HepG2 (cell line): ENCODE data around the gene GNG7. TPM values are rescaled to one million over a fixed set of nuclear protein-coding genes. Genes with fewer than 3 reads are reported as not detected.
A peak's percentile ranks its signal among the peaks of the same experiment; 100 is the strongest.

Experiments used
- AGO1 ChIP-seq: fragments of 200-400 bp; formaldehyde crosslinking; IDR thresholded peaks from 2 replicates; pipeline ENCODE4 v1.6.1; 2017; ENCODE audit warnings: mild to moderate bottlenecking, low read depth, low read length, moderate library complexity; ENCODE audit not compliant: poor library complexity, severe bottlenecking
- ARNT ChIP-seq: fragments of 450-650 bp; IDR thresholded peaks from 2 replicates; pipeline ENCODE4 v1.6.1; 2017
- ATM ChIP-seq: fragments of 450-650 bp; IDR thresholded peaks from 2 replicates; pipeline ENCODE4 v1.7.1; 2017; ENCODE audit warnings: mild to moderate bottlenecking, borderline replicate concordance
- FOXA1 ChIP-seq, 2 experiments: fragments of 450-650 bp in 1 of 2; sonication (generic) in 1 of 2; formaldehyde crosslinking in 1 of 2; IDR thresholded peaks; 2 replicates each; pipeline versions ENCODE4 v1.4.0 to v1.6.1; 2016 to 2020; ENCODE audit warnings: missing genetic modification reagents in 1 of 2
- HMG20B ChIP-seq: conservative IDR thresholded peaks from 2 replicates; pipeline ENCODE4 v1.6.1; 2016; ENCODE audit warnings: missing genetic modification reagents, missing compliant biosample characterization
- HMGA1 ChIP-seq: sonication (generic); formaldehyde crosslinking; conservative IDR thresholded peaks from 2 replicates; pipeline ENCODE4 v1.4.0; 2020; ENCODE audit warnings: missing genetic modification reagents
- HOXA5 ChIP-seq: sonication (generic); formaldehyde crosslinking; IDR thresholded peaks from 2 replicates; pipeline ENCODE4 v1.4.0; 2020; ENCODE audit warnings: missing genetic modification reagents
- MBNL3 ChIP-seq: fragments of 250-450 bp; sonication (Bioruptor Pico); conservative IDR thresholded peaks from 2 replicates; pipeline ENCODE4 v1.8.0; 2022; ENCODE audit warnings: mild to moderate bottlenecking, inconsistent platforms
- PHB2 ChIP-seq: fragments of 450-650 bp; IDR thresholded peaks from 2 replicates; pipeline ENCODE4 v1.6.1; 2018; ENCODE audit not compliant: partially characterized antibody
- RAD21 ChIP-seq: fragments of 450-650 bp; formaldehyde crosslinking; IDR thresholded peaks from 2 replicates; pipeline ENCODE4 v1.5.0; 2020; ENCODE audit warnings: mild to moderate bottlenecking
- SIX1 ChIP-seq: sonication (generic); formaldehyde crosslinking; IDR thresholded peaks from 2 replicates; pipeline ENCODE4 v1.4.0; 2020; ENCODE audit warnings: missing genetic modification reagents, borderline replicate concordance
- SIX4 ChIP-seq: sonication (generic); formaldehyde crosslinking; IDR thresholded peaks from 2 replicates; pipeline ENCODE4 v1.4.0; 2020; ENCODE audit warnings: missing genetic modification reagents
- TGIF2 ChIP-seq: IDR thresholded peaks from 2 replicates; pipeline ENCODE4 v1.6.1; 2016; ENCODE audit warnings: control low read depth, missing compliant biosample characterization
- TMF1 ChIP-seq: sonication (generic); formaldehyde crosslinking; IDR thresholded peaks from 2 replicates; pipeline ENCODE4 v1.8.1; 2022; ENCODE audit warnings: low read depth, missing genetic modification reagents
- ZC3H4 ChIP-seq: sonication (generic); formaldehyde crosslinking; IDR thresholded peaks from 2 replicates; pipeline ENCODE4 v1.4.0; 2020; ENCODE audit warnings: missing genetic modification reagents, borderline replicate concordance
- ZIK1 ChIP-seq: sonication (generic); formaldehyde crosslinking; IDR thresholded peaks from 2 replicates; pipeline ENCODE4 v1.5.0; 2020; ENCODE audit warnings: mild to moderate bottlenecking, low read depth, missing genetic modification reagents, borderline replicate concordance
- ZNF263 ChIP-seq: sonication (generic); formaldehyde crosslinking; IDR thresholded peaks from 2 replicates; pipeline ENCODE4 v1.4.0; 2020; ENCODE audit warnings: missing genetic modification reagents
- ZNF563 ChIP-seq: sonication (generic); formaldehyde crosslinking; IDR thresholded peaks from 2 replicates; pipeline ENCODE4 v1.8.0; 2022; ENCODE audit warnings: mild to moderate bottlenecking, moderate library complexity, missing genetic modification reagents
- ZNF644 ChIP-seq: IDR thresholded peaks from 2 replicates; pipeline ENCODE4 v1.6.1; 2016; ENCODE audit warnings: low read depth
- ZNF678 ChIP-seq: sonication (generic); formaldehyde crosslinking; IDR thresholded peaks from 2 replicates; pipeline ENCODE4 v1.4.0; 2020; ENCODE audit warnings: mild to moderate bottlenecking, missing genetic modification reagents
- ZSCAN22 ChIP-seq: sonication (generic); formaldehyde crosslinking; IDR thresholded peaks from 2 replicates; pipeline ENCODE4 v1.4.0; 2020; ENCODE audit warnings: mild to moderate bottlenecking, missing genetic modification reagents
- polyA plus RNA-seq, 8 experiments: library from polyadenylated mRNA; depleted of rRNA in 3 of 8; stranded (reverse) in 7 of 8; unstranded in 1 of 8; fragments of >200 nt; fragmentation: Illumina TruSeq in 4 of 8; extraction: Trizol in 4 of 8; gene quantifications; 2 replicates each; pipeline versions ENCODE4 v1.2.1 to v1.2.3, GENCODE V29; 2011 to 2016; ENCODE audit warnings: low read depth in 4 of 8, missing spikeins in 1 of 8, mixed read lengths in 1 of 8; ENCODE audit not compliant: insufficient read depth in 1 of 8
- total RNA-seq, 5 experiments: library from RNA; depleted of rRNA; stranded (reverse); fragments of >200 nt; fragmentation: Illumina TruSeq; extraction: Trizol; gene quantifications; 2 replicates each; pipeline ENCODE4 v1.2.3, GENCODE V29; 2016; ENCODE audit warnings: low read depth in 1 of 5
- TF ChIP-seq, protein P1 (sequence below): sonication (generic); formaldehyde crosslinking; IDR thresholded peaks from 2 replicates; pipeline ENCODE4 v1.5.0; 2020; ENCODE audit warnings: mild to moderate bottlenecking, missing genetic modification reagents
- TF ChIP-seq, protein P2 (sequence below): sonication (generic); formaldehyde crosslinking; IDR thresholded peaks from 2 replicates; pipeline ENCODE4 v1.8.0; 2022; ENCODE audit warnings: mild to moderate bottlenecking, missing genetic modification reagents, moderate library complexity
- TF ChIP-seq, protein P3 (sequence below): sonication (generic); formaldehyde crosslinking; IDR thresholded peaks from 2 replicates; pipeline ENCODE4 v1.4.0; 2020; ENCODE audit warnings: mild to moderate bottlenecking, missing genetic modification reagents
- TF ChIP-seq, protein P4 (sequence below): sonication (generic); formaldehyde crosslinking; IDR thresholded peaks from 2 replicates; pipeline ENCODE4 v1.5.0; 2020; ENCODE audit warnings: missing genetic modification reagents

The GNG7 gene
- total and polyA plus RNA-seq, 2 of the 13 experiments (the other 11 are each of a cell fraction or from before 2014, with no cell fraction given): 1.4 to 3.3 TPM

DNA sequence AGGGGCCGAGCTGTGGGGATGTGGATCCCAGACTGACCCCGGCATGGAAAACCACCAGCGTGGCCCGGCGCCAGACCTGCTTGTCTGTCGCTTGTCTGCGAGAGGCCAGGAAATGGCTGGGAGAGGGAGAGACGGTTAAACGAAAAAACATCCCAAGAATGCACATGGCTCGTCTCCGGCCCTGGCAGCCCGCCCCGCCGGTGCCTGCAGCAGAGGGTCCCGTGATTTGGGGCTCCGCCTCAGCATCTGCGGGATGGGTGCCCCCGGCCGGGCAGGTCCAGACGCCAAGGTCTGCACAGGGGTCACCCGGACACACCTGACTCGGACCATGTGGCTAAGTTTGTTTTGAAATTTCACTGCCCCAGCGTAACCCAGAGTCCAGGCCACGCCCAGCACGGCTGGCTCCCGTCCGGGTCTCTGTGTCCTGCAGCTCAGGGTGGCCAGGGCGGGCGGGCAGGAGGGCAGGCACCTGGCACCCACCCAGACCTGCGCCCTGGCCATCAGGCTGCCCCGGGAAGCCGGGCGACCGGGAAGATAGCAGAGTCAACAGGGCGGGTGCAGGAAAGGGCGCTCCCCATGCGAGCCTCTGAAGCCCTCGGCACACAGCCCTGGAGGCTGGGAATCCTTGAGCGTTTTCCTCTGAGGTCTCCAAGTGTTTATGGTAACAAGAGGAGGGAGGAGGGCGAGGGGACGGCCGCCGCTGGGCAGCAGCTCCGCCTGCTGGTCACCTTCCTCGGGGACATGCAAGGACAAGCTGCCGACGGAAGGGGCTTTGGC lies 123.4 kb downstream of the GNG7 start (continued):
- TF ChIP-seq RAD21: peak; percentile 95
- TF ChIP-seq SIX4 (CRISPR knock-in tag): peak; percentile 6
- TF ChIP-seq PHB2: no peak
- TF ChIP-seq AGO1: no peak
- TF ChIP-seq FOXA1 (IDR thresholded peaks at IDR 0.05): no peak
- peak; percentile 28; the same call in 1 of the 2 replicates for TF ChIP-seq FOXA1 (CRISPR knock-in tag; IDR thresholded peaks at IDR 0.05)
- peak; percentile 92 for TF ChIP-seq ZNF263 (CRISPR knock-in tag)
- TF ChIP-seq, protein P1, sequence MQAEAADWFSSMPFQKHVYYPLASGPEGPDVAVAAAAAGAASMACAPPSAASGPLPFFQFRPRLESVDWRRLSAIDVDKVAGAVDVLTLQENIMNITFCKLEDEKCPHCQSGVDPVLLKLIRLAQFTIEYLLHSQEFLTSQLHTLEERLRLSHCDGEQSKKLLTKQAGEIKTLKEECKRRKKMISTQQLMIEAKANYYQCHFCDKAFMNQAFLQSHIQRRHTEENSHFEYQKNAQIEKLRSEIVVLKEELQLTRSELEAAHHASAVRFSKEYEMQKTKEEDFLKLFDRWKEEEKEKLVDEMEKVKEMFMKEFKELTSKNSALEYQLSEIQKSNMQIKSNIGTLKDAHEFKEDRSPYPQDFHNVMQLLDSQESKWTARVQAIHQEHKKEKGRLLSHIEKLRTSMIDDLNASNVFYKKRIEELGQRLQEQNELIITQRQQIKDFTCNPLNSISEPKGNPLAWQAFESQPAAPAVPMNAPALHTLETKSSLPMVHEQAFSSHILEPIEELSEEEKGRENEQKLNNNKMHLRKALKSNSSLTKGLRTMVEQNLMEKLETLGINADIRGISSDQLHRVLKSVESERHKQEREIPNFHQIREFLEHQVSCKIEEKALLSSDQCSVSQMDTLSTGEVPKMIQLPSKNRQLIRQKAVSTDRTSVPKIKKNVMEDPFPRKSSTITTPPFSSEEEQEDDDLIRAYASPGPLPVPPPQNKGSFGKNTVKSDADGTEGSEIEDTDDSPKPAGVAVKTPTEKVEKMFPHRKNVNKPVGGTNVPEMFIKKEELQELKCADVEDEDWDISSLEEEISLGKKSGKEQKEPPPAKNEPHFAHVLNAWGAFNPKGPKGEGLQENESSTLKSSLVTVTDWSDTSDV: no peak; the same call in 1 of the 2 replicates
- TF ChIP-seq, protein P2, sequence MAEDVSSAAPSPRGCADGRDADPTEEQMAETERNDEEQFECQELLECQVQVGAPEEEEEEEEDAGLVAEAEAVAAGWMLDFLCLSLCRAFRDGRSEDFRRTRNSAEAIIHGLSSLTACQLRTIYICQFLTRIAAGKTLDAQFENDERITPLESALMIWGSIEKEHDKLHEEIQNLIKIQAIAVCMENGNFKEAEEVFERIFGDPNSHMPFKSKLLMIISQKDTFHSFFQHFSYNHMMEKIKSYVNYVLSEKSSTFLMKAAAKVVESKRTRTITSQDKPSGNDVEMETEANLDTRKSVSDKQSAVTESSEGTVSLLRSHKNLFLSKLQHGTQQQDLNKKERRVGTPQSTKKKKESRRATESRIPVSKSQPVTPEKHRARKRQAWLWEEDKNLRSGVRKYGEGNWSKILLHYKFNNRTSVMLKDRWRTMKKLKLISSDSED (CRISPR knock-in tag): no peak
- TF ChIP-seq HOXA5: no peak; the same call in 1 of the 2 replicates
- TF ChIP-seq, protein P3, sequence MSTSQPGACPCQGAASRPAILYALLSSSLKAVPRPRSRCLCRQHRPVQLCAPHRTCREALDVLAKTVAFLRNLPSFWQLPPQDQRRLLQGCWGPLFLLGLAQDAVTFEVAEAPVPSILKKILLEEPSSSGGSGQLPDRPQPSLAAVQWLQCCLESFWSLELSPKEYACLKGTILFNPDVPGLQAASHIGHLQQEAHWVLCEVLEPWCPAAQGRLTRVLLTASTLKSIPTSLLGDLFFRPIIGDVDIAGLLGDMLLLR (CRISPR knock-in tag): peak; percentile 60; the same call in 1 of the 2 replicates
- TF ChIP-seq ZSCAN22 (CRISPR knock-in tag): no peak
- no peak for TF ChIP-seq ZNF644 (CRISPR knock-in tag)
- no peak for TF ChIP-seq HMGA1
- no peak for TF ChIP-seq ATM
- peak; percentile 20; the same call in 1 of the 2 replicates for TF ChIP-seq ZIK1
- TF ChIP-seq ZNF678 (CRISPR knock-in tag): 0 out of 2 replicates have a peak, but pooled peaks have one; percentile 66
- TF ChIP-seq SIX1: no peak
- TF ChIP-seq ZNF563 (CRISPR knock-in tag): peak; percentile 66; the same call in 1 of the 2 replicates
- 0 out of 2 replicates have a peak, but pooled peaks have one; percentile 41 for TF ChIP-seq HMG20B (CRISPR knock-in tag)
- TF ChIP-seq, protein P4, sequence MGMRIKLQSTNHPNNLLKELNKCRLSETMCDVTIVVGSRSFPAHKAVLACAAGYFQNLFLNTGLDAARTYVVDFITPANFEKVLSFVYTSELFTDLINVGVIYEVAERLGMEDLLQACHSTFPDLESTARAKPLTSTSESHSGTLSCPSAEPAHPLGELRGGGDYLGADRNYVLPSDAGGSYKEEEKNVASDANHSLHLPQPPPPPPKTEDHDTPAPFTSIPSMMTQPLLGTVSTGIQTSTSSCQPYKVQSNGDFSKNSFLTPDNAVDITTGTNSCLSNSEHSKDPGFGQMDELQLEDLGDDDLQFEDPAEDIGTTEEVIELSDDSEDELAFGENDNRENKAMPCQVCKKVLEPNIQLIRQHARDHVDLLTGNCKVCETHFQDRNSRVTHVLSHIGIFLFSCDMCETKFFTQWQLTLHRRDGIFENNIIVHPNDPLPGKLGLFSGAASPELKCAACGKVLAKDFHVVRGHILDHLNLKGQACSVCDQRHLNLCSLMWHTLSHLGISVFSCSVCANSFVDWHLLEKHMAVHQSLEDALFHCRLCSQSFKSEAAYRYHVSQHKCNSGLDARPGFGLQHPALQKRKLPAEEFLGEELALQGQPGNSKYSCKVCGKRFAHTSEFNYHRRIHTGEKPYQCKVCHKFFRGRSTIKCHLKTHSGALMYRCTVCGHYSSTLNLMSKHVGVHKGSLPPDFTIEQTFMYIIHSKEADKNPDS: peak; percentile 91
- no peak for TF ChIP-seq TGIF2
- TF ChIP-seq ZC3H4: no peak
- TF ChIP-seq TMF1 (CRISPR knock-in tag): no peak
- no peak for TF ChIP-seq MBNL3 (CRISPR knock-in tag)
- no peak for TF ChIP-seq ARNT
